GM10248 (cell line): ENCODE measurements around the gene C2orf69.

Experiments
- CTCF ChIA-PET: fragments of 300-600 bp; sonication (Branson Sonifier 250); formaldehyde crosslinking; extraction: SDS; loops from one replicate; lab custom pipeline; 2021; ENCODE audit warnings: antibody characterized with exemption; lab: Yijun Ruan, JAX
- POLR2A ChIA-PET: fragments of 350-650 bp; sonication (Branson Sonifier 250); formaldehyde crosslinking; extraction: SDS; loops from one replicate; lab custom pipeline; 2020; ENCODE audit warnings: antibody characterized with exemption; lab: Yijun Ruan, JAX
- DNase-seq: peaks from one replicate; pipeline ENCODE4 v3.0.0; 2012; ENCODE audit errors: extremely low spot score
- CTCF ChIP-seq: IDR thresholded peaks from 2 replicates; pipeline ENCODE4 v1.5.1; 2012; ENCODE audit warnings: mild to moderate bottlenecking, low read depth; ENCODE audit errors: extremely low read depth, missing control alignments, control extremely low read depth

C2orf69 gene

GRCh38 chr2:199896617-199897016 lies 14.5 kb upstream of the C2orf69 start:
- DNase-seq: no peak
- CTCF ChIA-PET: interaction anchor here (1.4 kb wide), 1 partner anchor 18 kb away, joined by 3 read pairs; no protein-coding TSS in a partner anchor
- no peak for TF ChIP-seq CTCF
- POLR2A ChIA-PET: no interaction called here

- no peak for DNase-seq
- TF ChIP-seq CTCF: no peak
- POLR2A ChIA-PET: no interaction called here
- CTCF ChIA-PET: interaction anchor here (0.9 kb wide), 1 partner anchor 25 kb away, joined by 3 read pairs; no protein-coding TSS in a partner anchor
Observed at GRCh38 chr2:199901942-199902341, 9.2 kb upstream of the C2orf69 start.

GRCh38 chr2:199902486-199903110 lies 8.5 kb upstream of the C2orf69 start:
- DNase-seq: no peak
- POLR2A ChIA-PET: no interaction called here
- no peak for TF ChIP-seq CTCF
- CTCF ChIA-PET: no interaction called here

- ChIA-PET CTCF (no interaction called here), POLR2A (no interaction called here)
- DNase-seq: no peak
Observed at GRCh38 chr2:199903111-199903510, 8.0 kb upstream of the C2orf69 start.

GRCh38 chr2:199907008-199907714 lies 3.9 kb upstream of the C2orf69 start:
- no peak for DNase-seq

More at GRCh38 chr2:199903111-199903510, 8.0 kb upstream of the C2orf69 start:
- TF ChIP-seq CTCF: no peak

GRCh38 chr2:199910338-199911051 lies 598 bp upstream of the C2orf69 start:
- CTCF ChIA-PET: interaction anchor here (1.2 to 1.7 kb wide), 2 partner anchors 17 to 21 kb away, joined by 3 read pairs; no protein-coding TSS in a partner anchor

More at GRCh38 chr2:199907008-199907714, 3.9 kb upstream of the C2orf69 start:
- CTCF ChIA-PET: no interaction called here
- TF ChIP-seq CTCF: no peak
- POLR2A ChIA-PET: no interaction called here

More at GRCh38 chr2:199910338-199911051, 598 bp upstream of the C2orf69 start:
- no peak for DNase-seq
- POLR2A ChIA-PET: no interaction called here
- TF ChIP-seq CTCF: no peak
